BLaER1 treated with 17β-estradiol and CSF1 and Interleukin-3, amounts not matched to agents 10 nM and 100 nM (cell line): ENCODE data around the gene ZSWIM2.
"Not testable (repeated sequence)": the region's sequence is repeated elsewhere in the genome, so short reads cannot be mapped to it uniquely, and the experiment has no call there.

Source experiments
- H3K27ac ChIP-seq, 11 experiments: shearing (Covaris generic); formaldehyde crosslinking; 2 replicates each; pipeline ENCODE4 v1.8.1; 2022
- H3K27me3 ChIP-seq, 11 experiments: shearing (Covaris generic); formaldehyde crosslinking; 2 replicates each; pipeline ENCODE4 v1.8.1; 2022
- H3K36me3 ChIP-seq, 11 experiments: shearing (Covaris generic); formaldehyde crosslinking; 2 replicates each; pipeline ENCODE4 v1.8.1; 2022
- H3K4me1 ChIP-seq, 10 experiments: shearing (Covaris generic); formaldehyde crosslinking; 2 replicates each; pipeline ENCODE4 v1.8.1; 2022
- H3K4me2 ChIP-seq, 11 experiments: shearing (Covaris generic); formaldehyde crosslinking; 2 replicates each; pipeline ENCODE4 v1.8.1; 2022
- H3K4me3 ChIP-seq, 10 experiments: shearing (Covaris generic); formaldehyde crosslinking; 2 replicates each; pipeline ENCODE4 v1.8.1; 2022
- H3K9ac ChIP-seq, 11 experiments: shearing (Covaris generic); formaldehyde crosslinking; 2 replicates each; pipeline ENCODE4 v1.8.1; 2022
- H3K9me3 ChIP-seq, 11 experiments: shearing (Covaris generic); formaldehyde crosslinking; replicated peaks in 1 of 11; 2 replicates each; pipeline ENCODE4 v1.8.1; 2022
- H4K20me1 ChIP-seq, 11 experiments: shearing (Covaris generic); formaldehyde crosslinking; 2 replicates each; pipeline ENCODE4 v1.8.1; 2022
- Cebpa-rat ChIP-seq, 11 experiments: shearing (Covaris generic); IDR thresholded peaks; 2 replicates each; pipeline ENCODE4 v1.8.1; 2022

ZSWIM2 gene

DNA sequence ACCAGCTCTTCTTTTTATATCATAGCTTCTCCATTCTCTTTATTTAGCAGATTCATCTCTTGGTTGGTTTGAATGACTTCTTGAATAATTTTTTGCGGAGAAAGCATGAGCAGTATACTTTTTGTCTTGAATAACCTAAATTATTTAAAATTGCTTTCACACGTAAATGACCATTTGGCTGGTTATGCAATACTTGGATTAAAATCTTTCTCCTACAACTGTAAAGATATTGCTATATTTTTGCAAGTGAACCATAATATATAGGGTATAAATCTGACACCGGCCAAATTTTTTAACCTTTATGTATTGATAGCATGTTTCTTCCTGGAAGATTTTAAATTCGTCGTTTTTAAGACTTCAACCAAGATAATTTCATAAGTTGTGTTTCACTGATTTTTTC is 6.2 kb upstream of the ZSWIM2 start:
- no peak overlapping the region for H3K9ac ChIP-seq
- H3K4me1 ChIP-seq, result no peaks in the 10 kb centered on the region
- no peaks in the 10 kb centered on the region for H4K20me1 ChIP-seq
- TF ChIP-seq Cebpa-rat (IDR thresholded peaks at IDR 0.05), result no peak
- no peaks in the 10 kb centered on the region for H3K27me3 ChIP-seq
- H3K4me3 ChIP-seq, result no peak overlapping the region
- no peaks in the 10 kb centered on the region for H3K36me3 ChIP-seq
- no peak overlapping the region for H3K27ac ChIP-seq
- no peaks in the 10 kb centered on the region for H3K9me3 ChIP-seq
- no peak overlapping the region for H3K4me2 ChIP-seq

DNA sequence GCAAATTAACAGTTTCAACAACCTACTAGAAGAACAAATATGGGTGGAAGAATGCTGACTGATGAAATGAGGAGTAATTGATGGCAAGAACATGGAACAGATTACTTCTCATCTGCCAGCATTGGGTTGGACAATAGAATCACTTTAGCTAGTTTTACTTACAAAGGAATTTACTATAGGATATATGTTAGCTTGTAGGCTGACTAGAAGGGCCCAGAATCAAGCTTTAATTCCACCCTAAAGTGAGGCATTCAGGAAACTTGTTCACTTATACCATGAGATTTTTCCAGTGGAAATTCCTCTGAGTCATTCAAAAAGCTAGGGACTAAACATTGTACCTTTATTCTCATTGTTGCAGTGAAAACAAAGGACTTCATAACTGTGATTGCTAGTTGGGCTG is 5.0 kb upstream of the ZSWIM2 start:
- Histone ChIP-seq H3K4me3 (no peak overlapping the region), H3K9me3 (peaks cover 0 to 3% (median 1%) of the 10 kb centered on the region in 11 experiments; a peak in 5 of 22 replicates), H3K27me3 (no peaks in the 10 kb centered on the region), H3K4me2 (no peak overlapping the region), H3K4me1 (no peaks in the 10 kb centered on the region), H3K27ac (no peak overlapping the region), H3K9ac (no peak overlapping the region), H3K36me3 (no peaks in the 10 kb centered on the region), H4K20me1 (no peaks in the 10 kb centered on the region)
- no peak for TF ChIP-seq Cebpa-rat (IDR thresholded peaks at IDR 0.05)

DNA sequence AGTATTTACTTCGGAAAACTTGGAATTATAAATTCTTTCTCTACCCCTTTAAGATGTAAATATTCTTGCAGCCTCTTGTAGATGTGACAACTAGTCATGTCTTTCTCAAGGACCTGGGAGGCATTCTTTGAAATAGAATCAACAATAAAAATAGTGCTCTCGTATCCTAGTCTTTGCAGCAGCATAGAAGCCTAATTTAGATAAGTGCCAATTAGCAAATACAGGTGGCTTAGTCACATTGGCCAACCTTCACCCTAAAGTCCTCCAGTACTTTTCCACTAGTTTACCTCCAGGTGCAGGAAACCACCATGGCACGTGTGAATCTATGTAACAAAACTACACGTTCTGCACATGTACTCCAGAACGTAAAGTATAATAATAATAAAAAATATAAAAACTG is 3.5 kb upstream of the ZSWIM2 start:
- H3K9ac ChIP-seq, result no peak overlapping the region
- no peak for TF ChIP-seq Cebpa-rat (IDR thresholded peaks at IDR 0.05)
- no peak overlapping the region for H3K4me2 ChIP-seq
- H3K27me3 ChIP-seq, result no peaks in the 10 kb centered on the region
- H3K9me3 ChIP-seq, result peaks cover 0 to 5% (median 3%) of the 10 kb centered on the region in 11 experiments; a peak in 5 of 22 replicates
- H4K20me1 ChIP-seq, result no peaks in the 10 kb centered on the region
- H3K27ac ChIP-seq, result no peak overlapping the region
- H3K36me3 ChIP-seq, result no peaks in the 10 kb centered on the region
- no peaks in the 10 kb centered on the region for H3K4me1 ChIP-seq
- no peak overlapping the region for H3K4me3 ChIP-seq

DNA sequence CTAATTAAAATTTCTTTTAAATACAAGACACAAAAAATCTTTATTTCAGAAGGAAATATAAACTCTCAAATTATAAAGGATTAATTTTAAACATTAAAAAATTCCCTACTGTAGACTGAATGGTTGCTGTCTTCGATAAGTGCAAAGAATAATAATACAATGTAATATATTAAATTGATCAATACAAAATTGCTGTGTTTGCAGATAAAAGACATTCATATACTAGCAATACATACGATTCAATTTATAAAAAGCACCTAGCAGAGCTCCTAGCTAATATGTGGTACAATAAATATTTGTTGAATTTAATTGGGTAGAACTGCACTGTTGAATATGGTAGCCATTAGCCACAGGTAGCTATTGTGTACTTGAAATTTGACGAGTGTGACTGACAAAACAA is 6.6 kb downstream of the ZSWIM2 start:
- H3K4me3 ChIP-seq, result no peak overlapping the region
- H3K27me3 ChIP-seq, result no peaks in the 10 kb centered on the region
- no peaks in the 10 kb centered on the region for H4K20me1 ChIP-seq
- H3K9ac ChIP-seq, result no peak overlapping the region
- no peaks in the 10 kb centered on the region for H3K9me3 ChIP-seq
- H3K27ac ChIP-seq, result no peak overlapping the region
- 0 out of 20 replicates have a peak, but pooled peaks cover 0 to 7% (median 0%) of the 10 kb centered on the region in 10 experiments for H3K4me1 ChIP-seq
- no peak overlapping the region for H3K4me2 ChIP-seq
- TF ChIP-seq Cebpa-rat (IDR thresholded peaks at IDR 0.05), result no peak
- H3K36me3 ChIP-seq, result no peaks in the 10 kb centered on the region

DNA sequence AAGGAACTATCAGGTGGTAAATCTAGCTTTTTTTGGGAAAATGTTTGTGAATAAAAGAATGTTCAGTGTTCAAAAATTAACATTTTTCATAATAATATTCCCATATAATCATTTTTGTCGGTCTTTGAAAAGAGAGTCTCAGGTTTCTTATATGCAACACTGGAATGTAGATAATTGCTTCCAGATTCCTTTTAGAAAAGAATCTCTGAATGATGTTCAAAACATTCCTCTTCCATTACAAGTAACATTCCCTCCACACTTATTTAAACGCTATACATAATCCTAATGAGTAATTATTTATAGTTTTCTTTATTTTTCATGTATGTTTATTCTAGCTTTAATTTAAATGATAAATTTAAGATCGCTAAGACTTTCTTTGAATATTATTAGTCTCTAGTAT is 7.0 kb downstream of the ZSWIM2 start:
- 0 out of 20 replicates have a peak, but pooled peaks cover 0 to 7% (median 0%) of the 10 kb centered on the region in 10 experiments for H3K4me1 ChIP-seq
- TF ChIP-seq Cebpa-rat (IDR thresholded peaks at IDR 0.05), result no peak
- no peak overlapping the region for H3K4me2 ChIP-seq

DNA sequence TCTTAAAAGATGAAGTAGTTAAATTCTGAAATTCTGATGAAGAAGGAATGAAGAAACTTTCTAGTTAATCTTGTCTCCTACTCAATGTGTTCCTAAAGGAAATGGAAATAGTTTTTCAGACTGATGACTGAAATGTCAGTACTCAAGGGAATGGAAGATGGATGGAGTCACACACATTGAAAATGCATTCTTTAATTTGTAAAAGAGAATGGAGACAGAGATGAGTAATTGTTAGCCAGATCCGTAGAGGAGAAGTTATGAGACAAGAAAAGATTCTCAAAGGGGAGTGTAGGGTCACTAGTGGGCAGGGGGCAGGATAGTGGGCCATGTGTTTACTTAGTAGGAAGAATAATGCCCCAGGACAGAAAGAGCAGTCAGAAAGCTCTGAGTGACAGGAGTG is 13.3 kb downstream of the ZSWIM2 start:
- H3K4me1 ChIP-seq, result no peaks in the 10 kb centered on the region
- H3K4me2 ChIP-seq, result no peak overlapping the region
- H3K9me3 ChIP-seq, result no peaks in the 10 kb centered on the region
- no peak overlapping the region for H3K27ac ChIP-seq
- TF ChIP-seq Cebpa-rat (IDR thresholded peaks at IDR 0.05), result no peak
- H4K20me1 ChIP-seq, result no peaks in the 10 kb centered on the region
- no peak overlapping the region for H3K9ac ChIP-seq
- no peaks in the 10 kb centered on the region for H3K36me3 ChIP-seq
- no peaks in the 10 kb centered on the region for H3K27me3 ChIP-seq
- H3K4me3 ChIP-seq, result no peak overlapping the region

More for the DNA sequence above, 7.0 kb downstream of the ZSWIM2 start:
- H3K36me3 ChIP-seq, result no peaks in the 10 kb centered on the region
- no peak overlapping the region for H3K27ac ChIP-seq
- no peak overlapping the region for H3K9ac ChIP-seq
- no peaks in the 10 kb centered on the region for H4K20me1 ChIP-seq
- H3K4me3 ChIP-seq, result no peak overlapping the region
- no peaks in the 10 kb centered on the region for H3K9me3 ChIP-seq
- H3K27me3 ChIP-seq, result no peaks in the 10 kb centered on the region

DNA sequence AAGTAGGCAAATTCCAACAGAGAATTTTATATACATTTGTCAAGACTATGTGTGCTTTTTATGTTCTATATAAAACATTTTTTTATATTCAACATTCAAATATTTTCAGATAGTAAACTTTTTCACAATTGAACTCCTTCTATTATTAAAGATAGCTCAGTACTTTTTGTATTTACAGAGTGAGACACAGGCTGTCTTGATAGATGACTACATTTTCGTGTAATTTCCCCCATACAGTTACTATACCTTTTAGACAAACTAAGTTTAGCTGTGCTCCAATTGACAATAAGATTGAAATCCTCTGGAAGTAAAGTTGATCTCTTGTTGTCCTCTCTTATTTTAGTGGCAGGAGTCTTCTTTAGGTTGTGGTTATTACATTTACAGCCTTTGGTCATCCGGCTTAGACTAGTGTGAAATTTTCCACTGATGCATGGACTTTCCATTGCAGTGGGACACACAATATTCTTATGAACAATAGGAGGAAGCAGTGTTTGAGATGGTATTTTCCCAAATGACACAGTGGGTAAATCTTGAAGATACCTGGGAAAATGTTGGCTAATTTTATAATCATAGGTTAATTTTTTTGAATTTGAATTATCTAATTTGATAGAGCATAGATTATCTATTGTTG is 21.0 kb downstream of the ZSWIM2 start:
- no peaks in the 10 kb centered on the region for H3K36me3 ChIP-seq
- H3K27me3 ChIP-seq, result no peaks in the 10 kb centered on the region
- H3K4me2 ChIP-seq, result no peak overlapping the region
- no peaks in the 10 kb centered on the region for H4K20me1 ChIP-seq
- TF ChIP-seq Cebpa-rat (IDR thresholded peaks at IDR 0.05), result no peak
- H3K9me3 ChIP-seq, result no peaks in the 10 kb centered on the region
- H3K4me3 ChIP-seq, result no peak overlapping the region
- H3K9ac ChIP-seq, result no peak overlapping the region
- no peak overlapping the region for H3K27ac ChIP-seq
- no peaks in the 10 kb centered on the region for H3K4me1 ChIP-seq

DNA sequence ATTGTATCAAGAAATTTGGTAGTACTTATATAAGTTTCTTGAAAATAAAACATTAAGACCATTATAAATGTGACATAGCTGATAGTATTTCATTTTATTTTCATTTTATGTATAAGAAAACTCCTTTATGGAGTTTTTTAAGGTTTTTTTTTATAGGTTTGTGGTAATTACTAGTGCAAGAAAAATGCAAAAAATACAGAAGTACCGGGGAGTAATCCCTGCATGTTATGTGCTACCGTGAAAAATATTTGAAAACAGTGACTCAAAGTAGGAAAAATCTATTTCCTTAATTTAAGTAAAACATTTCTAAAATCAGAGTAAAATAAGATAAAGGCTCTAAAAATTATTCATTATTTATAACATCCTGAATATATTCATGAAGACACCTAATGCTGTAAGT is 21.6 kb downstream of the ZSWIM2 start:
- H3K4me3 ChIP-seq, result no peak overlapping the region
- no peaks in the 10 kb centered on the region for H3K9me3 ChIP-seq
- H3K27ac ChIP-seq, result no peak overlapping the region
- no peaks in the 10 kb centered on the region for H3K36me3 ChIP-seq
- TF ChIP-seq Cebpa-rat (IDR thresholded peaks at IDR 0.05), result no peak
- no peaks in the 10 kb centered on the region for H4K20me1 ChIP-seq
- no peaks in the 10 kb centered on the region for H3K4me1 ChIP-seq
- H3K4me2 ChIP-seq, result no peak overlapping the region
- no peak overlapping the region for H3K9ac ChIP-seq
- no peaks in the 10 kb centered on the region for H3K27me3 ChIP-seq

DNA sequence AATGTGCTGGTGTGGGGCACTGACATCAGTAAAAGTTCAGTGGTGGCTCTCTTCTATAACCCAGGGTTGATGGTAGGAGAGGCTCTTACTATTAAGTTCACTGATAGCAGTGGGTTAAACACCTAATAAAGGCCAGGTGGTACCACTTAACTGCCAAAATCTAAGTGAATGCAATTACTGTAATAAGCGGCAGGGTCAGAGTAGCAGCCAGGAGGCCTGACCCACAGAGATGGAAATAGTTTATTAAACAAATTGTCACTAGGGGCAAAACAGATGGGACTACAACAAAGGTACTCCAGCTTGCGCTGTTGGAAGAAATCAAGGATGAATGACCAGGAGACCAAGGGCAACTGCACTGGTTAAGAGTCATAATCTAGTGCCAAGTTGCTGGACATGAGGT is 26.6 kb downstream of the ZSWIM2 start:
- Histone ChIP-seq H3K36me3 (no peaks in the 10 kb centered on the region), H3K27ac (no peak overlapping the region), H3K9me3 (no peaks in the 10 kb centered on the region), H3K4me3 (no peak overlapping the region), H4K20me1 (no peaks in the 10 kb centered on the region), H3K4me1 (no peaks in the 10 kb centered on the region), H3K4me2 (no peak overlapping the region), H3K27me3 (no peaks in the 10 kb centered on the region), H3K9ac (no peak overlapping the region)
- TF ChIP-seq Cebpa-rat (IDR thresholded peaks at IDR 0.05), result no peak

DNA sequence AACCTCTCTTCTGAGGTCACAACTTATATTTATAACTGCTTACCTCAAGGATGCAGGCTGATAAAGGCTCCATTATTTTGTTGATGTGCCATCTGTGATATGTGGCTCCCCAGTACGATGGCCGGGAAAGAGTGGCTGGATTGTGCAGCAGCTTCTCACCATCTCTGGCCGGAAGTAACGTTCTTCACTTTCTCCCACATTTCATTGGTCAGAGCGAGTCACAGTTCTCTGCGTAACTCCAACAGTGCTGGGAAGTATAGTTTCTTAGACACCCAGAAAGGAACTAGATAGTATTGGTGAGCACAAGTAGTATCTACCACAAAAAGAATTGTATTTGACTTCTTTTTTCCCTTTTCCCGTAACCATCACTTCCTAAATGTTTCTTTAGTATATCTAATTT is 28.7 kb downstream of the ZSWIM2 start:
- Histone ChIP-seq H3K4me2 (no peak overlapping the region), H4K20me1 (no peaks in the 10 kb centered on the region), H3K27me3 (no peaks in the 10 kb centered on the region), H3K27ac (no peak overlapping the region), H3K4me1 (no peaks in the 10 kb centered on the region), H3K9me3 (peaks cover 0 to 7% (median 4%) of the 10 kb centered on the region in 11 experiments; a peak in 5 of 22 replicates), H3K4me3 (no peak overlapping the region), H3K9ac (no peak overlapping the region), H3K36me3 (no peaks in the 10 kb centered on the region)
- no peak for TF ChIP-seq Cebpa-rat (IDR thresholded peaks at IDR 0.05)

DNA sequence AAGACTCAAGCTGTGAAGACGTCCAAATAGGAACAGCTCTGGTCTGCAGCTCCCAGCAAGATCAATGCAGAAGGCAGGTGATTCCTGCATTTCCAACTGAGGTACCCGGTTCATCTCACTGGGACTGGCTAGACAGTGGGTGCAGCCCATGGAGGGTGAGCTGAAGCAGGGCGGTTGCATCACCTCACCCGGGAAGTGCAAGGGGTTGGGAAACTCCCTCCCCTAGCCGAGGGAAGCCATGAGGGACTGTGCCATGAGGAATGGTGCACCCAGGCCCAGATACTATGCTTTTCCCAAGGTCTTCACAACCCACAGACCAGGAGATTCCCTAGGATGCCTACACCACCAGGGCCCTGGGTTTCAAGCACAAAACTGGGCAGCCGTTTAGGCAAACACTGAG is 37.2 kb downstream of the ZSWIM2 start:
- not testable (repeated sequence) for H3K9me3 ChIP-seq, H3K4me2 ChIP-seq, H3K4me3 ChIP-seq

More for the DNA sequence above, 37.2 kb downstream of the ZSWIM2 start:
- not testable (repeated sequence) for H3K27me3 ChIP-seq, H3K4me1 ChIP-seq, H3K27ac ChIP-seq, H4K20me1 ChIP-seq, H3K36me3 ChIP-seq, H3K9ac ChIP-seq
